IPS DF 19.7 (cell line): ENCODE measurements around the gene SP9.
"Not testable (repeated sequence)": the region's sequence is repeated elsewhere in the genome, so short reads cannot be mapped to it uniquely, and the experiment has no call there.

Source experiments
- DNase-seq: peaks from one replicate; pipeline ENCODE4 v3.0.0-alpha.2; 2013; ENCODE audit warnings: low read depth, low spot score

Gene SP9

GRCh38 chr2:174344716-174345461 lies 10.1 kb downstream of the SP9 start:
- no peak for DNase-seq

DNA sequence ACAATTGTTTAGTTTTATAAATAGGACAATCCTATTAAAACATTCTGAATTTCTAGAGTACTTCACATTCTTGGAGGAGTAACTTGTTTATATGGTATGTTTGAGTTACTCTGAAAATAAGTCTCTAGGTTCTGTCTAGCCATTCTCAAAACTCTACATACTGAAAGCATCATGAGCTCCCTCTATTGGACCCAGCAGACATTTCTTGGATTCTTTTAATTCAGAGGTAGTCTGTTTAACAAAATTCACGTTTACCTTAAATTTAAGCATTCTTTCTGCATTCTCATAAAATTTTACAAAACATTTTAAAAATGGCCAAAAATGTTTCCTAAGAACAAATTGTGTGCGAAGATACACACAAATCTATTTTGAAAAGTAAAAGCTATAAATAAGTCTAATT lies 15.3 kb downstream of the SP9 start:
- no peak for DNase-seq

DNA sequence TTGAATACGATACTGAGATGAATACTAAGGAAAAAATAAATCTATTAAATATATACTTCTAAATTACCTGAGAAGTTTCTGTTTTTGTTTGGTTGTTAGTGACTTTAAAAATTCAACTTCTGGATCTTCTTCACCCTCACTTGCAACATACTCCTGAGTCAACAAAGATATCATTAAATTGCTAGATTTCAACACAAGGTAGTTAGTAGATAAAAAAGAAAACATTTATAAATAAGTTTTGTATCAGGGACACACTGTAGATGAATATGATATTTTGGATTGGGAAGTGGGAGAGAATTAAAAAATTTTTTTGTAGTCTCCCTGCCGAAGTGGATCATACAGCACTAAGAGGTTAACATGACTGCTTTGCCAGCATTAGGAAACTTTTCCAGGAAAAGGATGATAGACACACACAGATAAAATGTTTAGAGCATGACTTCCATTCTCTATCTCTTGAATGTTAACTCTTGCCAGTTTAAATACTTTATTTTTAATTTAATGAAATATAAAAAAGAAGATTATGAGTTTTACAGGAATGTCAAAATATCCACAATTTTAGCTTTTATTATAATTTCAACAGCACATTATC lies 15.9 kb downstream of the SP9 start:
- no peak for DNase-seq

DNA sequence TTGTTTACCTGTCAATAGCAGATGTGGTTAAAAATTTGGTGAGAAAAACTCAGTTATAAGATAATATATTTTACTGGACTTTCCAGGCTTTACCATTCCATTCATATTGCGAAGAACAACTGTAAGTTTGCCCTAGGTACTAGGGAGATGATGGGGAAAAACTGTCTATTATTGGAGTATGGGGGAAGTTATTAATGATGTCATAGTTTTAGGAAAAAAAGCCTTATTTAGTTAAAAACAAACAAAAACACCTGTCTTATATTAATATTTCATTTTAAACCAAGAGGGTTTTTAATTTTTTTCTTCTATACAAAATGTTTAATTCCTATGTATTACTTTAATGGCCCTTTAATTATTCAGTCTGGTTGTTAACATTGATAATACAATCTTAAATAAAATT lies 18.2 kb downstream of the SP9 start:
- DNase-seq, result no peak

GRCh38 chr2:174356347-174356746 lies 21.6 kb downstream of the SP9 start:
- DNase-seq, result no peak

DNA sequence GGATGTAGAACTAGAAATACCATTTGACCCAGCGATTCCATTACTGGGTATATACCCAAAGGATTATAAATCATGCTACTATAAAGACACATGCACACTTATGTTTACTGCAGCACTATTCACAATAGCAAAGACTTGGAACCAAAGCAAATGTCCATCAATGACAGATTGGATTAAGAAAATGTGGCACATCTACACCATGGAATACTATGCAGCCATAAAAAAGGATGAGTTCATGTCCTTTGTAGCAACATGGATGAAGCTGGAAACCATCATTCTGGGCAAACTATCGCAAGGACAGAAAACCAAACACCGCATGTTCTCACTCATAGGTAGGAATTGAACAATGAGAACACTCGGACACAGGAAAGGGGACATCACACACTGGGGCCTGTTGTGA lies 24.9 kb downstream of the SP9 start:
- not testable (repeated sequence) for DNase-seq

- DNase-seq, result no peak
Measured at GRCh38 chr2:174362949-174363348, 28.2 kb downstream of the SP9 start.

DNA sequence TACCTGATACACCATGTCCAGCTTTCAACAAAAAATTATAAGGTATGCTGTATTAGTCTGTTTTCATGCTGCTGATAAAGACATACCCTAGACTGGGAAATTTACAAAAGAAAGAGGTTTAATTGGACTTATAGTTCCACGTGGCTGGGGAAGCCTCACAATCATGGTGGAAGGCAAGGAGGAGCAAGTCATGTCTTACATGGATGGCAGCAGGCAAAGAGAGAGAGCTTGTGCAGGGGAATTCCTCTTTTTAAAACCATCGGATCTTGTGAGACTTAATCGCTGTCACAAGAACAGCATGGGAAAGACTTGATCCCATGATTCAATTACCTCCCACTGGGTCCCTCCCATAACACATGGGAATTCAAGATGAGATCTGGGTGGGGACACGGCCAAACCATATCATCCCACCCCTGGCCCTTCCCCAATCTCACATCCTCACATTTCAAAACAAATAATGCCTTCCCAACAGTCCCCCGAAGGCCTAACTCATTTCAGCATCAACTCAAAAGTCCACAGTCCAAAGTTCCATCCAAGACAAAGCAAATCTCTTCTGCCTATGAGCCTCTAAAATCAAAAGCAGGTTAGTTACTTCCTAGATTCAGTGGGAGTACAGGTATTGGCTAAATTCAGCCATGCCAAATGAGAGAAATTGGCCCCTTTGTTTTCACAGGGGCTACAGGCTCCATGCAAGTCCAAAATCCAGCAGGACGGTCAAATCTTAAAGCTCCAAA lies 28.9 kb downstream of the SP9 start:
- DNase-seq, result not testable (repeated sequence)

DNA sequence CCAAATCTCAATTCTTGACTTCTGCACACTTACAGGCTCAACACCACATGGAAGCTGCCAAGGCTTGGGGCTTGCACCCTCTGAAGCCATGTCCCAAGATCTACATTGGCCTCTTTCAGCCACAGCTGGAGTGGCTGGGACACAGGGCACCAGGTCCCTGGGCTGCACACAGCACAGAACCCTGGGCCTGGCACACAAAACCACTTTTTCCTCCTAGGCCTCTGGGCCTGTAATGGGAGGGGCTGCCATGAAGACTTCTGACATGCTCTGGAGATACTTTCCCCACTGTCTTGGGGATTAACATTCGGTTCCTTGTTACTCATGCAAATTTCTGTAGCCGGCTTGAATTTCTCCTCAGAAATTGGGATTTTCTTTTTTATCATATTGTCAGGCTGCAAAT lies 29.9 kb downstream of the SP9 start:
- DNase-seq, result no peak

DNA sequence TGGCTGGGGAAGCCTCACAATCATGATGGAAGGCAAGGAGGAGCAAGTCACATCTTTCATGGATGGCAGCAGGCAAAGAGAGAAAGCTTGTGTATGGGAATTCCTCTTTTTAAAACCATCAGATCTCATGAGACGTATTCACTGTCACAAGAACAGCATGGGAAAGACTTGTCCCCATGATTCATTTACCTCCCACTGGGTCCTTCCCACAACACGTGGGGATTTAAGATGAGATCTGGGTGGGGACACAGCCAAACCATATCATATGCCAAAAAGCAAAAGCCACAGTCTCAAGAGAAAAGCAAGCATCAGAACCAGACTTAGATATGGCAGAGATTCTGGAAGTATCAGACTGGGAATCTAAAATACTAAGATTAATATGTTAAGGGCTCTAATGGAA lies 30.8 kb downstream of the SP9 start:
- DNase-seq, result no peak

DNA sequence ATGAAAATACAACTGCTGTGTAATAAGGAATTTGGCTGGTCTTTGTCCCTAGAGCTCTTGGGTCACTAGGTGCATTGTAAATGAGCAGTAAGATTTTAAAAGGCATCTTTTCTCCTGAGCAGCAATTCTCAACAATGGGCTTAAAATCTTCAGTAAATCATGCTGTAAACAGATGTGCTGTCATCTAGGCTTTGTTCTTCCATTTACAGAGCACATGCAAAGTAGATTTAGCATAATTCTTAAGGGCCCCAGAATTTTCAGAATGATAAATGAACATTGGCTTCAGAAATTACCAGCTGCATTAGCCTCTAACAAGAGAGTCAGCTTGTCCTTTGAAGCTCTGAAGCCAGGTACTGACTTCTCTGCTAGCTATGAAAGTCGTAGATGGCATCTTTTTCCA lies 33.9 kb downstream of the SP9 start:
- DNase-seq, result no peak

DNA sequence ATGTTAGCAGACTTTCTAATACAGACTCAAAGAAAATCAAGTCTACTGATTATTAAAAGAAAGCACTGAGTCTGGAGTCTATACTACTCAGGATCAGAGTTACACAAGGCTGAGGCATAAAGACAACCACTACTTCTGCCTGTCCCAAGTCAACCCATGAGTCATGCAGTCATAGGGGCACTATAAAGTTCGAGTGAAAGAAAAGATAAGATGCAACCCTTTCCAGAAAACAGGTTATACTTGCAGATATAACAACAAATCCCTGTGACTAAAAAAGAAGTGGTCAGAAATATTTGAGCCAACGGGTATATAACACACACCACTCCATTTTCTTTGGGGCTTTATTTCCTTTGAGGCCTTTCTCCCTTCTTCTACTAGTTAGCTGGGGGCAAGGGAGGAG lies 42.2 kb downstream of the SP9 start:
- no peak for DNase-seq

GRCh38 chr2:174383796-174384195 lies 49.0 kb downstream of the SP9 start:
- DNase-seq, result no peak

GRCh38 chr2:174385201-174385600 lies 50.4 kb downstream of the SP9 start:
- no peak for DNase-seq
